BLaER1 treated with 17β-estradiol and CSF1 and Interleukin-3, amounts not matched to agents 10 nM and 100 nM (cell line): ENCODE measurements around the gene VSTM2L.

Experiments
- H3K27ac ChIP-seq, 11 experiments: shearing (Covaris generic); formaldehyde crosslinking; 2 replicates each; pipeline ENCODE4 v1.8.1; 2022
- H3K27me3 ChIP-seq, 11 experiments: shearing (Covaris generic); formaldehyde crosslinking; 2 replicates each; pipeline ENCODE4 v1.8.1; 2022
- H3K36me3 ChIP-seq, 11 experiments: shearing (Covaris generic); formaldehyde crosslinking; 2 replicates each; pipeline ENCODE4 v1.8.1; 2022
- H3K4me1 ChIP-seq, 10 experiments: shearing (Covaris generic); formaldehyde crosslinking; 2 replicates each; pipeline ENCODE4 v1.8.1; 2022
- H3K4me2 ChIP-seq, 11 experiments: shearing (Covaris generic); formaldehyde crosslinking; 2 replicates each; pipeline ENCODE4 v1.8.1; 2022
- H3K4me3 ChIP-seq, 10 experiments: shearing (Covaris generic); formaldehyde crosslinking; 2 replicates each; pipeline ENCODE4 v1.8.1; 2022
- H3K9ac ChIP-seq, 11 experiments: shearing (Covaris generic); formaldehyde crosslinking; 2 replicates each; pipeline ENCODE4 v1.8.1; 2022
- H3K9me3 ChIP-seq, 11 experiments: shearing (Covaris generic); formaldehyde crosslinking; replicated peaks in 1 of 11; 2 replicates each; pipeline ENCODE4 v1.8.1; 2022
- H4K20me1 ChIP-seq, 11 experiments: shearing (Covaris generic); formaldehyde crosslinking; 2 replicates each; pipeline ENCODE4 v1.8.1; 2022
- Cebpa-rat ChIP-seq, 11 experiments: shearing (Covaris generic); IDR thresholded peaks; 2 replicates each; pipeline ENCODE4 v1.8.1; 2022

Gene VSTM2L

DNA sequence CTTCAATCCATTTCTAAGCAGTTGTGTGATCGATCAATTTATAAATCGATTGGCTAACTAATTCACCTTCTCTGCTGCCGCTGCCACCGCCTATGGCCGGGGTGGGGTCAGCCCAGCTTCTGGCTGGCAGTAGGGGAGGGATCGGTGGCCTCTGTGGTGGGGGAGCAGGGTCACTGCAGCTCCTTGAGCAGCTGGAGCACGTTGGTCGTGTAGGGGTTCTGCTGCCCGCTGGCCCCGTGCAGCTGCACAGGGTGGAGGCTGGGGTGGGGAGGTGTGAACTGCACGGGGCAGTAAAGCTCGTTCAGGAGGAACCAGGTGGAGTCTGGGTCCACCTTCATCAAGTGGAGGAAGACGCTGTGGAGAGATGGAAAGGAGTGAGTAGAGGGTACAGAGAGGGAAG lies 80.4 kb downstream of the VSTM2L start:
- no peak overlapping the region for H3K4me3 ChIP-seq
- peaks cover 0 to 52% (median 27%) of the 10 kb centered on the region in 10 experiments; a peak in 16 of 20 replicates for H3K4me1 ChIP-seq
- no peak overlapping the region for H3K4me2 ChIP-seq
- peaks cover 0 to 9% (median 0%) of the 10 kb centered on the region in 11 experiments; a peak in 4 of 22 replicates for H4K20me1 ChIP-seq
- no peaks in the 10 kb centered on the region for H3K27me3 ChIP-seq
- no peaks in the 10 kb centered on the region for H3K9me3 ChIP-seq
- H3K27ac ChIP-seq: no peak overlapping the region
- TF ChIP-seq Cebpa-rat (IDR thresholded peaks at IDR 0.05): no peak
- H3K36me3 ChIP-seq: peaks cover 40 to 77% (median 61%) of the 10 kb centered on the region in 11 experiments
- no peak overlapping the region for H3K9ac ChIP-seq

DNA sequence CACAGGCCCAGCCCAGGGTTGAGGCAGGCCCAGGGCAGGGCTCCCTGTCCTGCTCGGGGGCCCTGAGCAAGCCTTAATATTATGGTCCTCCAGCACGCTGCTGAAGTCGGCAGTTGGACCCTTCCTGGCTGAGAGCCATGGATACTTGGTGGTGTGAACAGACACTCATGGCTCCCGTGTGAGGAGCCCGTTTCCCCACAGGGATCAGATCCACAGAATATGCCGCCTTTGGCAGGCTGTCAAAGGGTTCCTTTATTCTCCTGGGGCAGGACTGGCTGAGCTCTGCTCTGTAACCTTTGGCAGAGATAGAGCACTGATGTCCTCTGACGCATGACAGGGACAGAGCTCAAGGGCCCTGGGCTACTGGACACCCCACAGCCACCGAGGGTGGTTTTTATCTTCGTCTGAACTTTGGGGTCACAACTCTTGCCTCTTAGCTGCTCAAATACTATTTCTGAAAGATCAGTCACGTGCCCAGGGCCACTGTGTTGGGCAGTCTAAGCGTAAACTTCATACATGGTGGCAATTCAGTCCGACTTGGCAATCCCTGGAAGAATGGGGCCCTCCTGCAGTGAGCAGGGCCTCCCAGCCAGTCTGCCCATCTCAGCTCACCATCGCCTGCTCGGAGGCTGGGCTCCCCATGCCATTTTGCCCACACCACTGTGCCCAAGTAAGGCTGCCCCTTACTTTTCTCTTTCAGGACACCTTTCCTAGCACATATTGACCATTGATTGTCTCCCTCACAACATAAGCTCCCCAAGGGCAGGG lies 81.3 kb downstream of the VSTM2L start:
- peaks cover 49 to 86% (median 70%) of the 10 kb centered on the region in 11 experiments for H3K36me3 ChIP-seq
- H3K4me1 ChIP-seq: peaks cover 1 to 48% (median 28%) of the 10 kb centered on the region in 10 experiments; a peak in 19 of 20 replicates
- peak overlapping the region in 6 of 11 experiments; percentile 5 to 41 (median 18); a peak in 9 of 22 replicates for H3K4me2 ChIP-seq
- no peaks in the 10 kb centered on the region for H3K27me3 ChIP-seq
- H3K27ac ChIP-seq: no peak overlapping the region
- H3K4me3 ChIP-seq: no peak overlapping the region
- H4K20me1 ChIP-seq: peaks cover 0 to 12% (median 1%) of the 10 kb centered on the region in 11 experiments; a peak in 8 of 22 replicates
- TF ChIP-seq Cebpa-rat (IDR thresholded peaks at IDR 0.05): no peak
- no peak overlapping the region for H3K9ac ChIP-seq
- H3K9me3 ChIP-seq: no peaks in the 10 kb centered on the region

DNA sequence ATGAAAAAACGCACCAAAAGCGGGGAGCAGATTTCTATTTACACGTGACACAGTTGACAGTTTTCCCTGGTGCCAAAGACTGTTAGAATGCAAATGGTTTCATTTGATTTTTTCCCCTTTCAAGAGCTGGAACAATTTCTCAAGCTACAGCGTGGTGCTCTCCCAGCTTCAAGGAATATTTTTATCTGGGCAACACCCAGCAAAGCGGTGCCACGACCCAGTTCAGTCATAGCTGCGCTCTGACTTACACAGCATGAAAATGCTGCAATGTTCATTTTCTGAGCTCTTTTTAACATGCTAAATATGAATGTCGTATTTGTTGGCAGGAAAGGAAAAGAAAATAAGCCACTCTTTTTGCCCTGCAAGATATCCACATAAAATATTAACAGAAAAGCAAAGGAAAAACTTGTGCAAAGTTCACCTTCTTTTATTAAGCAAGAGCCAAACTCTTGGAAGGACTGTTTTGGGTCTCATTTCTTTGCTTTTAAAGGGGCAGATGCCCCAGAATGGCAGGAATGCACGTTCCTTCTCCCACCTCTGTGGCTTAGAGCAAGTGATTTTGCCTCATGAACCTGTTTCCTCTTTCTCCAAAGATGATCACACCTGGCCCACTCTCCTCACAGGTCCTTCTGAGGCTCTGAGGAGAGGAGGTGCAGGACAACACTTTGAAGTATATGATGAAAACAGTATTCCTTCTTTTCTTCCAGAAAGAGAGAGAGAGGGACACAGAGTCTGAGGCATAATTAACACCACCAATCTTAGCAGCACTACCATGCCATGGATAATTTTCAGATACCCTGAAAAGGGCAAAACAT lies 83.3 kb downstream of the VSTM2L start:
- H3K4me1 ChIP-seq: peaks cover 22 to 60% (median 49%) of the 10 kb centered on the region in 10 experiments
- no peak for TF ChIP-seq Cebpa-rat (IDR thresholded peaks at IDR 0.05)
- no peak overlapping the region for H3K4me3 ChIP-seq
- H3K36me3 ChIP-seq: peaks cover 53 to 89% (median 69%) of the 10 kb centered on the region in 11 experiments
- no peak overlapping the region for H3K9ac ChIP-seq
- H3K9me3 ChIP-seq: no peaks in the 10 kb centered on the region
- H3K27ac ChIP-seq: no peak overlapping the region
- H3K27me3 ChIP-seq: 0 out of 22 replicates have a peak, but pooled peaks cover 0 to 3% (median 0%) of the 10 kb centered on the region in 11 experiments
- peak overlapping the region in 6 of 11 experiments; percentile 8 to 56 (median 42); a peak in 11 of 22 replicates for H3K4me2 ChIP-seq
- H4K20me1 ChIP-seq: peaks cover 0 to 29% (median 16%) of the 10 kb centered on the region in 11 experiments; a peak in 15 of 22 replicates

DNA sequence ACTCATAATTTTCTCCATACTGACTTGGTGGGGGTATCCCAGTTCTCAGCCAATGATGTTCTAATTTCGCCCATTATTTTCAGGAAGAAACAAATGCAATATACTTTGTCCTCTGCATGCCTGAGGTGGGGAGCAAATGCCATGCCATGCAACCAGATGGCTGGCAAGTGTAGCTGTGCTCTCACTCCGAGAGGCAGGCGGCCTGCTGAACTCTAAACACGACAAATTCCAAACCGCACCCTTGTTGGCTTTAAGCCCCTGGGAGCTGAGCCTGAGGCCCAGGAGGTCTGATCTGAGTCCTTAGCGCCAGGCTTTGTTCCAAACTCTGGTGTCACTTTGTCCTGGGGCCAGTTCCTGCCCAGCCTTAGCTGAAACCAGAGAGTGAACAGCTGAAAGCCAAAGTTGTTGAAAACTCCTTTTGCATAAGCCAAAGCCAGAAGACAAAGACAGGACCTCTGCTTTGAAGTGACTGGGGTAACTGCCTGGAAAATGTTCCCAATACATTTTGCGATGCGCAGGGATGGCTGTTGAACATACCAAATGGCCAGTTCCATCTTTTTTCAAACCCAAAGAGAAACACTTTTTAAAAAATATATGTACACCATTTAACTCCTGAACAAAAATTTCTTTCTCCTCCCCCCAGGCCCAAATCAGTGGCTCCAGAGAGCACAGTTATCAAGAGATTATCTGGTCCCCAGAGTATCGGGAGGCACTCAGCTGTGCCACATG lies 84.1 kb downstream of the VSTM2L start:
- peak overlapping the region in 1 of 11 experiments; percentile 3; a peak in 1 of 22 replicates for H3K9ac ChIP-seq
- H3K36me3 ChIP-seq: peaks cover 53 to 89% (median 68%) of the 10 kb centered on the region in 11 experiments
- peaks cover 0 to 8% (median 0%) of the 10 kb centered on the region in 11 experiments; a peak in 1 of 22 replicates for H3K27me3 ChIP-seq
- TF ChIP-seq Cebpa-rat (IDR thresholded peaks at IDR 0.05): no peak
- H3K9me3 ChIP-seq: no peaks in the 10 kb centered on the region
- H3K27ac ChIP-seq: no peak overlapping the region
- H4K20me1 ChIP-seq: peaks cover 0 to 37% (median 23%) of the 10 kb centered on the region in 11 experiments; a peak in 15 of 22 replicates
- no peak overlapping the region for H3K4me3 ChIP-seq
- peak overlapping the region in 7 of 11 experiments; percentile 8 to 56 (median 43); a peak in 14 of 22 replicates for H3K4me2 ChIP-seq
- H3K4me1 ChIP-seq: peaks cover 29 to 68% (median 57%) of the 10 kb centered on the region in 10 experiments

DNA sequence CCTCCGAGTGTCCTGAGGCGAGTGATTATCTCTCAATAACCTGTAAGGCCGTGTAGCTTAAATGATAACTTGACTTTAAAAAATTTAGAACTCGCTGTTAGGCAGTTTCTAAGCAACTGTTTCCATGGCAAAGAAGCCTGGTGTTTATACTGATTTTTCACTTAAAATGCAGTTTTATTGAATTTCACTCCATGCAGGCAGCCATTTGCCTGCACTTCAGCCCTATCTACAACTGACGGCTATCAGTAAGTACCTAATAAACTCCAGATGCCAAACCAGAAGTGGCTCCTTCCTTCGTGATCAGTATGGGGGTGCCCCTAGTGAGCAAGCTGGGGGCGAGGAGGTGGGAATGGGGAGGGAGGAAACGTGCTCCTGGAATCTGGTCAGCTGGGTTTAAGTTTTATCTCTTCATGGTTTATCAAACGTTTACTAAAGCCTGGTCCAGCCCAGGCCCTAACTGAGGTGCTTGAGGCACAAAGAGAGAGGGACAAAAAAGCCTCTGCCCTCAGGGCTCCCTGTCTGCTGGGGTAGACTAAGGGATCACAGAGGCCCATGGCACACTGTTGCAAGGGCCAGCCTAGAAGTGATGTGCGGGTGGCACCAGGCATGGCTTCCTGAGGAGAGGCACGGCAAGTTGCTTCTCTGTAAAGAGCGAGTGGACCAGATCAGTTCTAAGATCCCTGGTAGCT lies 84.8 kb downstream of the VSTM2L start:
- H3K27ac ChIP-seq: no peak overlapping the region
- H3K4me1 ChIP-seq: peaks cover 30 to 75% (median 64%) of the 10 kb centered on the region in 10 experiments

DNA sequence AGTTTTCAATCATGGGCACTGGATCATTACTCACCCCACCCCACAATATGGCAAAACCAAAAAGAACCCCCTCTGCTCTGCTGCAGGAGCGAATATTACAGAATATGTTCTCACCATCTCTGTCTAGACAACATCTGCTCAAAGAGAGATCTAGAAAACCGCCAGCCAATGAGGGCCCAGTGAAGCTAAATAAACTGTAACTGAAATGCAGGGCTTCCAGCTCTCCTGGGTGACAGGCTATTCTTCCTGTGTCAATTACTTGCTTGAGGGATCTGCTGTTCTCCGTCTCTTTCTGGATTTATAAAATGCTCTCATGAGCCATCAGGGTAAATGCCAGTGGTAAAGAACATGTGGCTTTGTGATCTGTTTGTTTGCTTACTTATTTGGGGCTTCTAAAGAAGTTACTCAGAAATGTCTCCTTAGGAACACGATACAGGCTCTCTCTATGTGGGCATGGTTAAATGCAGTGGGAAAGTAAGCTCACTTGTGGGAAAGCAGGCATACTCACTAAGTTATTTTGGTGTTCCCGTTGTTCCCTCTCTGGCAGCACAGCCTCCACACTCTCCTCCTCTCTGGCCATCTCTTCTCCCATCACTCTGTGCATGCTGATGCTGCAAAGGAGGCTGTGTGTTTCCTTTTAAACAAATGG lies 85.5 kb downstream of the VSTM2L start:
- H3K4me1 ChIP-seq: peaks cover 30 to 79% (median 67%) of the 10 kb centered on the region in 10 experiments
- no peak overlapping the region for H3K4me3 ChIP-seq
- peaks cover 0 to 48% (median 28%) of the 10 kb centered on the region in 11 experiments; a peak in 15 of 22 replicates for H4K20me1 ChIP-seq
- peaks cover 0 to 9% (median 0%) of the 10 kb centered on the region in 11 experiments; a peak in 1 of 22 replicates for H3K27me3 ChIP-seq
- H3K4me2 ChIP-seq: peak overlapping the region in 7 of 11 experiments; percentile 8 to 56 (median 43); a peak in 10 of 22 replicates
- no peak for TF ChIP-seq Cebpa-rat (IDR thresholded peaks at IDR 0.05)
- no peaks in the 10 kb centered on the region for H3K9me3 ChIP-seq
- peaks cover 47 to 85% (median 62%) of the 10 kb centered on the region in 11 experiments for H3K36me3 ChIP-seq
- H3K9ac ChIP-seq: no peak overlapping the region
- no peak overlapping the region for H3K27ac ChIP-seq

More for the DNA sequence above, 84.8 kb downstream of the VSTM2L start:
- peak overlapping the region in 8 of 11 experiments; percentile 8 to 56 (median 40); a peak in 15 of 22 replicates for H3K4me2 ChIP-seq
- H3K27me3 ChIP-seq: peaks cover 0 to 9% (median 0%) of the 10 kb centered on the region in 11 experiments; a peak in 1 of 22 replicates
- H3K4me3 ChIP-seq: no peak overlapping the region
- H3K9ac ChIP-seq: peak overlapping the region in 1 of 11 experiments; percentile 3; a peak in 1 of 22 replicates
- peaks cover 51 to 89% (median 66%) of the 10 kb centered on the region in 11 experiments for H3K36me3 ChIP-seq
- H3K9me3 ChIP-seq: no peaks in the 10 kb centered on the region
- TF ChIP-seq Cebpa-rat (IDR thresholded peaks at IDR 0.05): no peak
- H4K20me1 ChIP-seq: peaks cover 0 to 44% (median 26%) of the 10 kb centered on the region in 11 experiments; a peak in 15 of 22 replicates

DNA sequence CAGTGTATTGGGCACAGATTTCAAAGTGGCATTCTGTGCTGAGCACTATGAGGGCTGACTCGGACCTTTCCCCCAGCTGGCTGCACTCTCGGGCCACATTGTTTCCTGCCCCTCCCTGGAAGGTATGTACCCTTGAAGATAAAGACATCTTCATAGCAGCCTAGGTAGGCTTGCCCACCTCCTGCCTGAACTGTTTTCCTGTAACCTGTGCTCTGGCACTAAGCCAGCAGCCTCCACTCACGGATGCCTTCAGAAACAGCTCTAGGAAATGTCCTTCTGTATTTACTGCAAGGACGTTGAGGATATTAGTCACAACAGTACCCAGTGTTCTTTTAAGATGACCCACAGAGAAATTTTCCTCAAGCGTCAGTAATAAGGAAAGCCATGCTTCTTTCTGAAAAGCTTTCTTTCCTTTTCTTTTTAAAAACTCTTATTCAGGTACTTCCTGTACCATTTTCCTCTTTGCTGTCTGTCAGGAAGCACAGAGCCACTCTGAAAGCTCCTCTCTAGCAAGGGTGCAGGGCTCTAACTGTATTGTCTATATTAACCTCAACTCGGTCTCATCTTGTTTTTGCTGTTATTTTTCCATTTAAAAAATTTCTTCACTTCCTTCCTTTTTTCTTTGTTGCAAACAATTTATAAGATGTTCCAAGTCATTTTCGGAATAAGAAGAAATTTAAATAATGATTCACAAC lies 86.8 kb downstream of the VSTM2L start:
- no peaks in the 10 kb centered on the region for H3K9me3 ChIP-seq
- no peak for TF ChIP-seq Cebpa-rat (IDR thresholded peaks at IDR 0.05)
- H3K4me2 ChIP-seq: peak overlapping the region; percentile 50 to 77 (median 68)
- peaks cover 0 to 55% (median 33%) of the 10 kb centered on the region in 11 experiments; a peak in 15 of 22 replicates for H4K20me1 ChIP-seq
- no peak overlapping the region for H3K9ac ChIP-seq
- H3K27me3 ChIP-seq: peaks cover 0 to 9% (median 0%) of the 10 kb centered on the region in 11 experiments; a peak in 1 of 22 replicates
- H3K4me1 ChIP-seq: peaks cover 30 to 71% (median 62%) of the 10 kb centered on the region in 10 experiments
- H3K4me3 ChIP-seq: no peak overlapping the region
- peak overlapping the region in 8 of 11 experiments; percentile 8 to 62 (median 26); a peak in 10 of 22 replicates for H3K27ac ChIP-seq
- peaks cover 50 to 83% (median 65%) of the 10 kb centered on the region in 11 experiments for H3K36me3 ChIP-seq
